ENCODE measurements around the gene MRPL2.

The MRPL2 gene

GRCh38 chr6:43097098-43097489 is 37.9 kb upstream of the MRPL2 start:
- no peak for TF ChIP-seq CTCF (conservative IDR thresholded peaks at IDR 0.05)
- peak overlapping the region; percentile 58 for H3K27ac ChIP-seq

GRCh38 chr6:43096451-43097097 is 37.3 kb upstream of the MRPL2 start:
- H3K27ac ChIP-seq: peak overlapping the region; percentile 58
- TF ChIP-seq CTCF (conservative IDR thresholded peaks at IDR 0.05): no peak

- peak overlapping the region; percentile 58 for H3K27ac ChIP-seq
- no peak for TF ChIP-seq CTCF (conservative IDR thresholded peaks at IDR 0.05)
Measured at GRCh38 chr6:43095939-43096338, 36.7 kb upstream of the MRPL2 start.

- H3K27ac ChIP-seq: peak overlapping the region; percentile 90
- TF ChIP-seq CTCF (conservative IDR thresholded peaks at IDR 0.05): no peak
Measured at GRCh38 chr6:43093436-43094289, 34.4 kb upstream of the MRPL2 start.

GRCh38 chr6:43092635-43093034 is 33.4 kb upstream of the MRPL2 start:
- H3K27ac ChIP-seq: peak overlapping the region; percentile 90
- TF ChIP-seq CTCF (conservative IDR thresholded peaks at IDR 0.05): no peak

GRCh38 chr6:43091436-43091991 is 32.3 kb upstream of the MRPL2 start:
- TF ChIP-seq CTCF (conservative IDR thresholded peaks at IDR 0.05): no peak
- peak overlapping the region; percentile 90 for H3K27ac ChIP-seq

GRCh38 chr6:43091020-43091419 is 31.8 kb upstream of the MRPL2 start:
- H3K27ac ChIP-seq: peak overlapping the region; percentile 90
- no peak for TF ChIP-seq CTCF (conservative IDR thresholded peaks at IDR 0.05)
